Measurements from ENCODE around the gene STON2. TPM values are rescaled to one million over a fixed set of nuclear protein-coding genes. Genes with fewer than 3 reads are reported as not detected.

Gene STON2
- total RNA-seq, 1 experiment from 2014 or later: 8.6 TPM

DNA sequence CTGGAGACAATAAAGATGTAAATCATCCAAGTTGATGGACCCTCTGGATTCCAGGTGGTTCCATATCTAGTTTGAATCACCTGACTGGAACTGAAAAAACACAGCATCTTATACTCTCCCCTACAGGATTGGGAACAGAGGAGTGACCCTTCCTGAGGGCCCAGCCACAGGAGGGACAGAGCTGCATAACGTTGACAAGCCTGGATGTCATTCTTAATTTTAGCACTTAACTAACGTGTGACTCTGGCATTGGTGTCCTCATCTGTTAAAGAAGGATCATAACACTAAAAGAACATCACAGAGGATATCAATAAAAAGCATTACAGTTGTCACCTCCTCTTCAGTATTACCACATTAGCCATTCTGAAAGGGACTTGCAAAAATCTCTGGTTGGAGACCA is 47.7 kb downstream of the STON2 start:
- no peaks in the 10 kb centered on the region for H3K4me1 ChIP-seq (ENCODE audit: insufficient read depth, low read length, poor library complexity, severe bottlenecking)
- no peak for TF ChIP-seq EZH2 (IDR thresholded peaks at IDR 0.05; ENCODE audit: borderline replicate concordance, low read depth, low read length, poor library complexity, severe bottlenecking)
- TF ChIP-seq, protein P1, sequence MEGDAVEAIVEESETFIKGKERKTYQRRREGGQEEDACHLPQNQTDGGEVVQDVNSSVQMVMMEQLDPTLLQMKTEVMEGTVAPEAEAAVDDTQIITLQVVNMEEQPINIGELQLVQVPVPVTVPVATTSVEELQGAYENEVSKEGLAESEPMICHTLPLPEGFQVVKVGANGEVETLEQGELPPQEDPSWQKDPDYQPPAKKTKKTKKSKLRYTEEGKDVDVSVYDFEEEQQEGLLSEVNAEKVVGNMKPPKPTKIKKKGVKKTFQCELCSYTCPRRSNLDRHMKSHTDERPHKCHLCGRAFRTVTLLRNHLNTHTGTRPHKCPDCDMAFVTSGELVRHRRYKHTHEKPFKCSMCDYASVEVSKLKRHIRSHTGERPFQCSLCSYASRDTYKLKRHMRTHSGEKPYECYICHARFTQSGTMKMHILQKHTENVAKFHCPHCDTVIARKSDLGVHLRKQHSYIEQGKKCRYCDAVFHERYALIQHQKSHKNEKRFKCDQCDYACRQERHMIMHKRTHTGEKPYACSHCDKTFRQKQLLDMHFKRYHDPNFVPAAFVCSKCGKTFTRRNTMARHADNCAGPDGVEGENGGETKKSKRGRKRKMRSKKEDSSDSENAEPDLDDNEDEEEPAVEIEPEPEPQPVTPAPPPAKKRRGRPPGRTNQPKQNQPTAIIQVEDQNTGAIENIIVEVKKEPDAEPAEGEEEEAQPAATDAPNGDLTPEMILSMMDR (conservative IDR thresholded peaks at IDR 0.05; ENCODE audit: low read depth, low read length): no peak
- BruUV-seq (replicated peaks): no TSS peak
- H3K27ac ChIP-seq (ENCODE audit: low read depth, low read length, poor library complexity, severe bottlenecking): no peak overlapping the region
- no peaks in the 10 kb centered on the region for H3K36me3 ChIP-seq (ENCODE audit: insufficient read depth, low read length, poor library complexity, severe bottlenecking)
- CTCF ChIA-PET: no interaction called here
- POLR2A ChIA-PET (ENCODE audit: low non-redundant PET): no interaction called here
- DNase-seq (ENCODE audit: low spot score): no peak
- no peaks in the 10 kb centered on the region for H3K27me3 ChIP-seq (replicated peaks; ENCODE audit: insufficient read depth, low read depth, low read length, poor library complexity)
- no peak overlapping the region for H3K4me3 ChIP-seq (ENCODE audit: low read depth, low read length, poor library complexity, severe bottlenecking)
- H3K9me3 ChIP-seq (ENCODE audit: low read depth, low read length, poor library complexity, severe bottlenecking): no peaks in the 10 kb centered on the region
- intact Hi-C loops (cut with micrococcal nuclease; ENCODE audit: unreplicated experiment): no loop called here

DNA sequence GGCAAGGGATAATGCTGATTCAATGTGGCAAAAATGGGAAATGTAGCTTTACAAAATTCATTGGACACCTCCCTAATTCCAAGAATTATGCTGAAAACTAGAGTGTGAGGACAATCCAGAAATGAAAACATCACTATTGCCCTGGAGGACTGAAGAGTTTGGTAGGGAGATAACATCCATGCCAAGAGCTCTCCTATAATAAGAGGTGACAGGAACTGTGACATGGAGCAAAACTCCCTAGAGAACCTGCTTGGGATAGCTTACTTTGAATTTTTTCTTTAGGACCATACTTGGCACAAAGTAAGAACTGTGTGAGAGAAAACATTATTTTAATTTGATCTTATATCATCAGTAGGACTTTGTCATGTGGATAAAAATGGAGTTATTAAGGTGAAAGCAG is 48.9 kb downstream of the STON2 start:
- BruUV-seq (replicated peaks): no TSS peak
- no peak for DNase-seq (ENCODE audit: low spot score)
- intact Hi-C loops (cut with micrococcal nuclease; ENCODE audit: unreplicated experiment): no loop called here
- Histone ChIP-seq H3K36me3 (ENCODE audit: insufficient read depth, low read length, poor library complexity, severe bottlenecking) (no peaks in the 10 kb centered on the region), H3K4me3 (ENCODE audit: low read depth, low read length, poor library complexity, severe bottlenecking) (no peak overlapping the region), H3K27me3 (replicated peaks; ENCODE audit: insufficient read depth, low read depth, low read length, poor library complexity) (no peaks in the 10 kb centered on the region), H3K4me1 (ENCODE audit: insufficient read depth, low read length, poor library complexity, severe bottlenecking) (no peaks in the 10 kb centered on the region), H3K9me3 (ENCODE audit: low read depth, low read length, poor library complexity, severe bottlenecking) (no peaks in the 10 kb centered on the region), H3K27ac (ENCODE audit: low read depth, low read length, poor library complexity, severe bottlenecking) (no peak overlapping the region)
- CTCF ChIA-PET: interaction anchor here (0.6 kb wide), 1 partner anchor 128 kb away, joined by 6 read pairs; no protein-coding TSS in a partner anchor
- POLR2A ChIA-PET (ENCODE audit: low non-redundant PET): no interaction called here
- TF ChIP-seq EZH2 (IDR thresholded peaks at IDR 0.05; ENCODE audit: borderline replicate concordance, low read depth, low read length, poor library complexity, severe bottlenecking): no peak
- TF ChIP-seq, protein P1 (conservative IDR thresholded peaks at IDR 0.05; ENCODE audit: low read depth, low read length): no peak

DNA sequence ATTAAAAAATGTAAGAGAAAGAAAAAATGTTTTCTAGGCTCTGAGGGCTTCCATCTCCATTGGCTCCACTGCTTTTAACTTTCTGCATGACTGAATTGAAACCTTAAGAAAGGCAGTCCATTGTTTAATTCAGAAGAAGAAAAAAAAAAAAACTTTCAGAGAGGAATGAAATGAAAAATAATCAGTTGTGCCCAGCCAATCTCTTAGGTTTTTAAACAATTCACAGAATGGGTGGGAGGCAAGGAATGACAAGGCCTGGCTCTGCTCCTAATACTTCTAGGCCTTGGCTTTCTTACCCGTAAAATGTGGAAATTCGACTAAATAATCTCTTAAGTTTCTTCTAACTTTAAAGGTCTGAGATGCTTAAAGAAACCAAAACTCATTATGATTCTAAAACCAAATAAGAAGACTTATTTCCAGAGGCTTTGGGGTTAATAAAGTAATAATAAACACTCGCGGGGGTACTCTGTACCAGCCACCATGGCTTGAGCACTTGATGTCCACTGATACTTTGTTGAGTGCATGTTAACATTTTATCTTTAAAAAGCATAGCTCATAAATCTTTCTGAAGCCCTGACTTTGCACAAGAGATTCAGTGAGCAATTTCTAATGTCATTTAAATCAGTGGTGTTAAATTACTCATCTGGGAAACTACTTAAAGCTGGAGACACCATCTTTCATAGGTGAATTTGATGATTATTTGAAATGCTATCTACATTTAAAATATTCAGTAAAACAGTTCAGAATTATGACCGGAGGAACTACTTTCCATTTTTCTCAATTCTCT is 49.6 kb downstream of the STON2 start:
- DNase-seq (ENCODE audit: low spot score): no peak
- H3K4me3 ChIP-seq (ENCODE audit: low read depth, low read length, poor library complexity, severe bottlenecking): no peak overlapping the region
- no peak for TF ChIP-seq EZH2 (IDR thresholded peaks at IDR 0.05; ENCODE audit: borderline replicate concordance, low read depth, low read length, poor library complexity, severe bottlenecking)
- TF ChIP-seq, protein P1 (conservative IDR thresholded peaks at IDR 0.05; ENCODE audit: low read depth, low read length): no peak
- H3K9me3 ChIP-seq (ENCODE audit: low read depth, low read length, poor library complexity, severe bottlenecking): no peaks in the 10 kb centered on the region
- no peaks in the 10 kb centered on the region for H3K4me1 ChIP-seq (ENCODE audit: insufficient read depth, low read length, poor library complexity, severe bottlenecking)
- intact Hi-C loops (cut with micrococcal nuclease; ENCODE audit: unreplicated experiment): no loop called here
- POLR2A ChIA-PET (ENCODE audit: low non-redundant PET): no interaction called here
- CTCF ChIA-PET: no interaction called here
- no TSS peak for BruUV-seq (replicated peaks)
- H3K36me3 ChIP-seq (ENCODE audit: insufficient read depth, low read length, poor library complexity, severe bottlenecking): no peaks in the 10 kb centered on the region
- H3K27me3 ChIP-seq (replicated peaks; ENCODE audit: insufficient read depth, low read depth, low read length, poor library complexity): no peaks in the 10 kb centered on the region
- no peak overlapping the region for H3K27ac ChIP-seq (ENCODE audit: low read depth, low read length, poor library complexity, severe bottlenecking)

Measured in A673 (cell line).